Endothelial cell of umbilical vein (primary cell): Measurements from ENCODE around the gene TNFAIP8L3. TPM values are rescaled to one million over a fixed set of nuclear protein-coding genes. Genes with fewer than 3 reads are reported as not detected.

Experiments used
- BruUV-seq: library from RNA; stranded (reverse); fragments of 400-500 nt; replicated peaks from 2 replicates; lab custom pipeline; 2021; lab: Mats Ljungman, UMichigan
- CTCF ChIA-PET: fragments of 300-600, 350-600 bp; sonication (Branson Sonifier 250); formaldehyde crosslinking; loops from one replicate; lab custom pipeline; 2021; ENCODE audit warnings: antibody characterized with exemption, inconsistent platforms; lab: Charles Lee
- POLR2A ChIA-PET: fragments of 300-600, 350-600 bp; sonication (Branson Sonifier 250); formaldehyde crosslinking; loops from one replicate; lab custom pipeline; 2021; ENCODE audit warnings: antibody characterized with exemption, inconsistent platforms; lab: Charles Lee
- DNase-seq: peaks from one replicate; pipeline ENCODE4 v3.0.0-alpha.2; 2011; ENCODE audit warnings: low read depth, low spot score
- FAIRE-seq: peaks from 2 replicates; lab custom pipeline; 2011; peaks lifted over from hg19 to GRCh38; lab: Jason Lieb, UNC
- H2AFZ ChIP-seq: 2 replicates; pipeline ENCODE4 v1.6.0; 2012; ENCODE audit warnings: low read depth, low read length, control low read depth, inconsistent platforms
- H3K27ac ChIP-seq: 2 replicates; pipeline ENCODE4 v1.5.1; 2011; ENCODE audit warnings: low read depth, mild to moderate bottlenecking, control low read depth, low read length, moderate library complexity; ENCODE audit not compliant: insufficient read depth
- H3K27me3 ChIP-seq, 2 experiments: 2 replicates each; pipeline versions ENCODE4 v1.6.0 to v1.6.1; 2011; ENCODE audit warnings: low read length in 2 of 2, mixed read lengths in 1 of 2; ENCODE audit not compliant: control insufficient read depth in 2 of 2, insufficient read depth in 2 of 2
- H3K36me3 ChIP-seq, 2 experiments: 2 replicates in 1 of 2; 3 replicates in 1 of 2; pipeline ENCODE4 v1.5.1; 2011; ENCODE audit warnings: low read length in 2 of 2, mild to moderate bottlenecking in 1 of 2, moderate library complexity in 1 of 2; ENCODE audit not compliant: control insufficient read depth in 2 of 2, insufficient read depth in 2 of 2; ENCODE audit errors: extremely low read depth in 1 of 2
- H3K4me1 ChIP-seq: 3 replicates; pipeline ENCODE4 v1.5.1; 2011; ENCODE audit warnings: mild to moderate bottlenecking, low read length; ENCODE audit not compliant: control insufficient read depth, insufficient read depth; ENCODE audit errors: extremely low read depth
- H3K4me2 ChIP-seq: 2 replicates; pipeline ENCODE4 v1.6.1; 2011; ENCODE audit warnings: low read length, control low read depth, mixed read lengths; ENCODE audit not compliant: insufficient read depth
- H3K4me3 ChIP-seq, 3 experiments: fragments of 200-600 bp in 1 of 3; sonication (generic), shearing (Covaris generic) in 1 of 3; replicated peaks in 1 of 3; 2 replicates each; pipeline ENCODE4 v1.5.1; 2011 to 2016; ENCODE audit warnings: control low read depth in 3 of 3, low read length in 3 of 3, mild to moderate bottlenecking in 2 of 3, inconsistent platforms in 1 of 3, low read depth in 1 of 3, moderate library complexity in 1 of 3; ENCODE audit not compliant: insufficient read depth in 1 of 3
- H3K79me2 ChIP-seq: 2 replicates; pipeline ENCODE4 v1.6.0; 2012; ENCODE audit warnings: low read length, inconsistent platforms; ENCODE audit not compliant: control insufficient read depth, insufficient read depth
- H3K9ac ChIP-seq: replicated peaks from 2 replicates; pipeline ENCODE3; 2011; ENCODE audit warnings: low read length, control low read depth; ENCODE audit not compliant: insufficient read depth; ENCODE audit errors: extremely low read depth
- H3K9me1 ChIP-seq: replicated peaks from 3 replicates; pipeline ENCODE4 v1.6.0; 2011; ENCODE audit warnings: mild to moderate bottlenecking, low read length; ENCODE audit not compliant: control insufficient read depth, insufficient read depth; ENCODE audit errors: extremely low read depth
- H3K9me3 ChIP-seq: replicated peaks from 2 replicates; pipeline ENCODE4 v1.5.1; 2012; ENCODE audit warnings: low read length, inconsistent platforms; ENCODE audit not compliant: control insufficient read depth, insufficient read depth
- H4K20me1 ChIP-seq: replicated peaks from 2 replicates; pipeline ENCODE3; 2011; ENCODE audit warnings: mild to moderate bottlenecking, low read length; ENCODE audit not compliant: control insufficient read depth, insufficient read depth; ENCODE audit errors: extremely low read depth
- CTCF ChIP-seq, 2 donors: IDR thresholded peaks; 1 replicate in 1 of 2; 2 replicates in 1 of 2; pipeline ENCODE4 v1.5.1; 2011; ENCODE audit warnings: low read length in 2 of 2, mild to moderate bottlenecking in 2 of 2, moderate library complexity in 2 of 2, control low read depth in 1 of 2, inconsistent platforms in 1 of 2, low read depth in 1 of 2; ENCODE audit not compliant: insufficient read depth in 1 of 2; ENCODE audit errors: extremely low read depth in 1 of 2
- EZH2 ChIP-seq: IDR thresholded peaks from 2 replicates; pipeline ENCODE4 v1.6.1; 2012; ENCODE audit warnings: borderline replicate concordance, low read depth, mild to moderate bottlenecking, moderate library complexity, low read length, inconsistent platforms; ENCODE audit not compliant: severe bottlenecking
- FOS ChIP-seq: IDR thresholded peaks from 2 replicates; pipeline ENCODE4 v1.6.1; 2011; ENCODE audit warnings: mild to moderate bottlenecking, low read length, moderate library complexity, borderline replicate concordance; ENCODE audit not compliant: insufficient read depth
- GATA2 ChIP-seq: IDR thresholded peaks from 2 replicates; pipeline ENCODE4 v1.7.0; 2011; ENCODE audit warnings: low read depth, mild to moderate bottlenecking, moderate library complexity, mixed read lengths, low read length; ENCODE audit not compliant: insufficient read length, insufficient read depth
- JUN ChIP-seq: IDR thresholded peaks from 2 replicates; pipeline ENCODE4 v1.6.1; 2011; ENCODE audit warnings: borderline replicate concordance, low read depth; ENCODE audit not compliant: insufficient read length, insufficient read depth
- MAX ChIP-seq: IDR thresholded peaks from 2 replicates; pipeline ENCODE4 v1.6.1; 2011; ENCODE audit not compliant: insufficient read depth, insufficient read length
- MYC ChIP-seq: IDR thresholded peaks from one replicate; pipeline ENCODE4 v1.6.1; 2011; ENCODE audit warnings: mild to moderate bottlenecking, low read depth, low read length
- POLR2A ChIP-seq: IDR thresholded peaks from 2 replicates; pipeline ENCODE4 v1.6.1; 2012; ENCODE audit warnings: low read depth, mild to moderate bottlenecking, control low read depth, low read length
- POLR2AphosphoS5 ChIP-seq: IDR thresholded peaks from 2 replicates; pipeline ENCODE4 v1.6.1; 2012; ENCODE audit warnings: low read depth, mild to moderate bottlenecking, control low read depth, low read length, moderate library complexity; ENCODE audit not compliant: insufficient read depth
- dilution Hi-C: fragments of 300-500 bp; cut with MboI; formaldehyde crosslinking; loops from one replicate; pipeline ENCODE4 v1.15.0; 2019; ENCODE audit warnings: low sequenced_read_pairs; ENCODE audit not compliant: extremely low pct_ligation_motif_present
- intact Hi-C: fragments of 100-400 bp; cut with micrococcal nuclease; formaldehyde crosslinking; loops from one replicate; pipeline ENCODE4 v1.10.0; 2022
- polyA plus RNA-seq, 4 experiments: library from polyadenylated mRNA; depleted of rRNA in 3 of 4; stranded (reverse) in 3 of 4; unstranded in 1 of 4; fragments of >200 nt; gene quantifications; 2 replicates each; pipeline versions ENCODE4 v1.2.1 to v1.2.3, GENCODE V29; 2011 to 2012; ENCODE audit warnings: missing spikeins in 1 of 4
- total RNA-seq: library from RNA; stranded (reverse); gene quantifications from 2 replicates; pipeline ENCODE4 v1.2.3, GENCODE V29; 2021

Gene TNFAIP8L3
- total and polyA plus RNA-seq, 2 donors (not counting 3 experiments of a cell fraction or from before 2014, with no cell fraction given) = 8.8 to 38.3 TPM

GRCh38 chr15:51104512-51104911 is 9.8 kb upstream of the TNFAIP8L3 start:
- Histone ChIP-seq H3K27ac (no peak overlapping the region), H3K9me1 (no peaks in the 10 kb centered on the region), H3K9me3 (no peaks in the 10 kb centered on the region), H2AFZ (no peak overlapping the region), H3K9ac (no peak overlapping the region), H3K27me3 (no peaks in the 10 kb centered on the region), H3K79me2 (no peaks in the 10 kb centered on the region), H3K4me3 (no peak overlapping the region), H3K4me1 (no peaks in the 10 kb centered on the region), H3K36me3 (no peaks in the 10 kb centered on the region), H3K4me2 (no peak overlapping the region), H4K20me1 (no peaks in the 10 kb centered on the region)
- BruUV-seq = no TSS peak
- TF ChIP-seq MYC = no peak
- TF ChIP-seq GATA2 = no peak
- TF ChIP-seq POLR2AphosphoS5 = no peak
- no peak for TF ChIP-seq FOS
- TF ChIP-seq CTCF (IDR thresholded peaks at IDR 0.05; ENCODE audit: extremely low read depth in 1 of 2, insufficient read depth in 1 of 2, low read depth in 1 of 2, low read length in 2 of 2) = no peak
- TF ChIP-seq JUN = no peak
- no peak for TF ChIP-seq EZH2
- no peak for TF ChIP-seq POLR2A
- TF ChIP-seq MAX = no peak
- intact Hi-C loops = no loop called here
- FAIRE-seq = no peak
- dilution Hi-C loops = no loop called here
- ChIA-PET CTCF (interaction anchor here (1.5 to 1.7 kb wide), 2 partner anchors 12 to 59 kb away, joined by 3 to 5 read pairs; no protein-coding TSS in a partner anchor), POLR2A (no interaction called here)
- DNase-seq = no peak
